Pons (tissue), 1 donor: ENCODE data around the gene KRTAP9-3.
"Not testable (repeated sequence)": the region's sequence is repeated elsewhere in the genome, so short reads cannot be mapped to it uniquely, and the experiment has no call there.

Experiments used
- DNase-seq: peaks from one replicate; pipeline ENCODE4 v3.0.0-alpha.2; 2016; ENCODE audit warnings: low spot score

The KRTAP9-3 gene

DNA sequence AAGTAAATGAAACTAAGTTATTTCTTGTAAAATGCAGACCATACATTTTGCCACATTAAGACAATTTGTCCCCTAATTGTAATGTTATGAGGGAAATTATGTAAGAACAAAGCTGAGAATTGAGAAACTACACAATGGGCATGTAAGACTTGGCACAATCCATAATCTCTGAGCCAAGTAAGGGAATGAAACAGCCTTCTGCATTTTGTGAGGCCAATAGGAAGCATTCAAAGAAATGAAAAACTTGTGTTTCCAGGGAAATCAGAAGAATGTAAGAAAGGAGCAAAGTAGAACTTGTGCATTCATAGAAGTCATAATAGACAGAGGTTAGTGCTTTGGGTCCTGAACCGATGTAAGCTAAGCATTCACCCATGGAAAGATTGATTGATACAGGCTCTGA lies 19.0 kb downstream of the KRTAP9-3 start:
- DNase-seq = no peak

DNA sequence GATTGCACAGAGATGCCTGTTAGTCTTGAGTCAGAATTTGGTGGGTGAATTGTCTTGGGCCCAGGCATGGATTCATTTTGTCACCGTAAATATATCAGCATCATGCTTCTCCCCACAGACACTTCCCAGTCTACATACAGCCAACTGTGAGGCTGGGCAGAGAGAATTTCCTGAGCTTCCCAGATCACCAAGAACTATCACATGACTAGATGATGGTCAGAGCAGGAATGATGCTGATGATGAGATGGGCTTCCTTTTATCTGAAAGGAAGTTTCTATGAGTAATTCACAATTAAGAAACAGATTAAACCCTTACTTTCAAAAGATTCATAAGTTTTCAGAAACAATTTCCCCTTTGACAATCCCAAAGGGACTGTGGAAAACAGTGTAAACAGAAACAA lies 22.6 kb downstream of the KRTAP9-3 start:
- DNase-seq = no peak

GRCh38 chr17:41255381-41256290 lies 23.4 kb downstream of the KRTAP9-3 start, which contains the start of gene KRTAP9-9:
Gene KRTAP9-9 (plus strand): TSS chr17:41255384.
- not testable (repeated sequence) for DNase-seq

DNA sequence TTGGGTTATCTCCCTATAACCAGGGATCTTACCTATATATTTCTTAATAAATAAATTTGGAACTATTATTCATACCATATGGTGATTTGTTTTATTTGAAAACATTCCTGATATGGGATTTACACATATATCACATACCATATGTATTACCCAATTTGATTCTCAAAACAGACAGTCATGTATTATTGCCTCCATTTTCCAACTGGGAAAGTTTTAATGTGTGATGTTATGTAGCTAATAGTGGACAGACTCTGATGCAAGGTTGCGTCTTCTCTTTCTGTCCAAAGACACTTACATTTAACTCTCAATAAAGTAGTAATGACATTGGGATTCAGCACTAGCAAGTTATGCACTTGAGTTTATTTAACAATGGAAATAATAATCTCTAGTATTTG lies 24.0 kb downstream of the KRTAP9-3 start:
- DNase-seq = no peak

- DNase-seq = no peak
Measured at GRCh38 chr17:41258406-41258805, 26.2 kb downstream of the KRTAP9-3 start.

DNA sequence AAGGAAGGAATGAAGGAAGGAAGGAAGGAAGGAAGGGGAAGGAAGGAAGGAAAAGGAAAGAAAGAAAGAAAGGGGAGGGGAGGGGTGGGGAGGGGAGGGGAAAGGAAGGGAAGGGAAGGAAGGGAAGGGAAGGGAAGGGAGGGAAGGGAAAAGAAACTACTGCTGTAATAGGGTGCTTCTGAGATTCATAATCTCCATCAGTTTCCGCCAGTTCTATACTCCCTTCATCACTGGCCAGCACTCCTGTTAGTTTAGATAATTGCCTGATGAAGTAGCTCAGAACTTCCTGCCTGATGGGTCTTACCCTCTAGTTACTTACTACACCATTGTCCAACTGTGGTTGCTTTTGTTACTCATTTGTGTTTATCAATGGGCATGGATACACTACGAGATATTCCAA lies 31.0 kb downstream of the KRTAP9-3 start:
- no peak for DNase-seq

- DNase-seq = no peak
Measured at GRCh38 chr17:41264599-41264998, 32.4 kb downstream of the KRTAP9-3 start.

GRCh38 chr17:41265078-41265477 lies 32.8 kb downstream of the KRTAP9-3 start, which contains the start of gene KRTAP9-6:
Gene KRTAP9-6 (plus strand): TSS chr17:41265378. CDS start chr17:41265378, 0 bp downstream.
- no peak for DNase-seq

DNA sequence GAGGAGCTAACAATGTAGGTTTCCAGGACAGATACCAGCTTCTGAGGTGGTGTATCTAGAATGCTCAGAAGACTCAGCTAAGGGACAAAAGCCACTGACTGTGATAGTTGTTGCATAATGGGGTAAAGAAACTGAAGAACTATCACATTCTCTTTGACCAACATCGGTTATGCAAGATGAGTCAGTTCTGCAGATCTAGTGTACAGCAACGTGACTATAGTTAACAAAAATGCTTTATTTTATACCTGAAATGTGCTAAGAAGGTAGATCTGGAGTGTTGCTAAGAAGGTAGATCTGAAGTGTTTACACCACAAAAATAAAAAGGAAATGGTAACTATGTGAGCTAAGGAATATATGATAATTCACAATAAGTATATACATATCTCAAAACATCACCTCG lies 35.5 kb downstream of the KRTAP9-3 start:
- no peak for DNase-seq

GRCh38 chr17:41271323-41271722 lies 39.1 kb downstream of the KRTAP9-3 start:
- DNase-seq = not testable (repeated sequence)

GRCh38 chr17:41271858-41272257 lies 39.6 kb downstream of the KRTAP9-3 start:
- DNase-seq = no peak

GRCh38 chr17:41275648-41276190 lies 43.5 kb downstream of the KRTAP9-3 start, which contains the start of gene KRTAP9-7:
Gene KRTAP9-7 (plus strand): TSS chr17:41275698. CDS start chr17:41275698, 0 bp downstream.
- not testable (repeated sequence) for DNase-seq

GRCh38 chr17:41278176-41278955 lies 46.1 kb downstream of the KRTAP9-3 start:
- DNase-seq = no peak
